Keratinocyte (primary cell): ENCODE results near the gene GLIPR1L2. TPM values are rescaled to one million over a fixed set of nuclear protein-coding genes. Genes with fewer than 3 reads are reported as not detected.

Experiments
- DNase-seq: peaks from one replicate; pipeline ENCODE4 v3.0.0-alpha.2; 2011; ENCODE audit warnings: low read depth, missing footprints, low spot score
- FAIRE-seq: peaks from 2 replicates; lab custom pipeline; 2011; peaks lifted over from hg19 to GRCh38; lab: Jason Lieb, UNC
- H2AFZ ChIP-seq: 2 replicates; pipeline ENCODE4 v1.6.0; 2012; ENCODE audit warnings: low read length, control low read depth, inconsistent platforms; ENCODE audit not compliant: control insufficient read depth
- H3K27ac ChIP-seq: 2 replicates; pipeline ENCODE4 v1.5.1; 2011; ENCODE audit warnings: low read length; ENCODE audit not compliant: control insufficient read depth, insufficient read depth
- H3K27me3 ChIP-seq: 3 replicates; pipeline ENCODE4 v1.6.0; 2011; ENCODE audit warnings: low read length; ENCODE audit not compliant: control insufficient read depth, insufficient read depth; ENCODE audit errors: extremely low read depth
- H3K36me3 ChIP-seq, 2 experiments: 2 replicates in 1 of 2; 3 replicates in 1 of 2; pipeline ENCODE4 v1.5.1; 2011; ENCODE audit warnings: low read length in 2 of 2, mild to moderate bottlenecking in 1 of 2; ENCODE audit not compliant: control insufficient read depth in 2 of 2, insufficient read depth in 2 of 2; ENCODE audit errors: extremely low read depth in 1 of 2
- H3K4me1 ChIP-seq: 3 replicates; pipeline ENCODE4 v1.5.1; 2011; ENCODE audit warnings: low read length; ENCODE audit not compliant: control insufficient read depth, insufficient read depth; ENCODE audit errors: extremely low read depth
- H3K4me2 ChIP-seq: 3 replicates; pipeline ENCODE4 v1.6.0; 2011; ENCODE audit warnings: low read depth, low read length; ENCODE audit not compliant: control insufficient read depth, insufficient read depth; ENCODE audit errors: extremely low read depth
- H3K4me3 ChIP-seq, 3 experiments: fragments of 200-600 bp in 1 of 3; sonication (generic) in 1 of 3; 2 replicates in 2 of 3; 3 replicates in 1 of 3; pipeline ENCODE4 v1.5.1; 2011 to 2016; ENCODE audit warnings: low read length in 3 of 3, mild to moderate bottlenecking in 3 of 3, control low read depth in 2 of 3, inconsistent platforms in 1 of 3, low read depth in 1 of 3, mixed read lengths in 1 of 3, mixed run types in 1 of 3, moderate library complexity in 1 of 3; ENCODE audit not compliant: control insufficient read depth in 2 of 3, insufficient read depth in 2 of 3; ENCODE audit errors: extremely low read depth in 1 of 3
- H3K79me2 ChIP-seq: 2 replicates; pipeline ENCODE4 v1.6.0; 2012; ENCODE audit warnings: low read length; ENCODE audit not compliant: control insufficient read depth, insufficient read depth
- H3K9ac ChIP-seq: 3 replicates; pipeline ENCODE4 v1.6.0; 2011; ENCODE audit warnings: low read length; ENCODE audit not compliant: control insufficient read depth, insufficient read depth; ENCODE audit errors: extremely low read depth
- H3K9me1 ChIP-seq: 3 replicates; pipeline ENCODE4 v1.6.0; 2011; ENCODE audit warnings: low read length; ENCODE audit not compliant: control insufficient read depth, insufficient read depth; ENCODE audit errors: extremely low read depth
- H3K9me3 ChIP-seq: 2 replicates; pipeline ENCODE4 v1.5.1; 2012; ENCODE audit warnings: low read depth, low read length; ENCODE audit not compliant: control insufficient read depth
- H4K20me1 ChIP-seq: 3 replicates; pipeline ENCODE4 v1.6.0; 2011; ENCODE audit warnings: low read length; ENCODE audit not compliant: control insufficient read depth, insufficient read depth; ENCODE audit errors: extremely low read depth
- CTCF ChIP-seq, 3 experiments: IDR thresholded peaks in 1 of 3; conservative IDR thresholded peaks in 1 of 3; optimal IDR thresholded peaks in 1 of 3; 2 replicates in 2 of 3; 3 replicates in 1 of 3; pipeline versions ENCODE3 to v1.5.1; 2011; ENCODE audit warnings: low read length in 3 of 3, mild to moderate bottlenecking in 3 of 3, moderate library complexity in 2 of 3, control low read depth in 1 of 3, inconsistent platforms in 1 of 3; ENCODE audit not compliant: insufficient read depth in 2 of 3; ENCODE audit errors: extremely low read depth in 1 of 3
- EZH2 ChIP-seq: IDR thresholded peaks from one replicate; pipeline ENCODE4 v1.6.1; 2012; ENCODE audit warnings: inconsistent platforms, mild to moderate bottlenecking, low read length, moderate library complexity
- dilution Hi-C: fragments of 300-500 bp; cut with MboI; formaldehyde crosslinking; loops from one replicate; pipeline ENCODE4 v1.7.0; 2020; ENCODE audit warnings: low sequenced_read_pairs; ENCODE audit not compliant: extremely low pct_ligation_motif_present
- polyA plus RNA-seq, 5 experiments: library from polyadenylated mRNA; depleted of rRNA in 3 of 5; stranded (reverse) in 3 of 5; stranded (forward) in 1 of 5; unstranded in 1 of 5; fragments of >200 nt; gene quantifications; 1 replicate in 1 of 5; 2 replicates in 3 of 5; 3 replicates in 1 of 5; pipeline versions ENCODE4 v1.2.1 to v1.2.3, GENCODE V29; 2011 to 2012; ENCODE audit warnings: missing spikeins in 2 of 5, low read depth in 1 of 5, low replicate concordance in 1 of 5

Gene GLIPR1L2
- polyA plus RNA-seq, 1 donor (not counting 4 experiments of a cell fraction or from before 2014, with no cell fraction given) = 0.41 TPM

DNA sequence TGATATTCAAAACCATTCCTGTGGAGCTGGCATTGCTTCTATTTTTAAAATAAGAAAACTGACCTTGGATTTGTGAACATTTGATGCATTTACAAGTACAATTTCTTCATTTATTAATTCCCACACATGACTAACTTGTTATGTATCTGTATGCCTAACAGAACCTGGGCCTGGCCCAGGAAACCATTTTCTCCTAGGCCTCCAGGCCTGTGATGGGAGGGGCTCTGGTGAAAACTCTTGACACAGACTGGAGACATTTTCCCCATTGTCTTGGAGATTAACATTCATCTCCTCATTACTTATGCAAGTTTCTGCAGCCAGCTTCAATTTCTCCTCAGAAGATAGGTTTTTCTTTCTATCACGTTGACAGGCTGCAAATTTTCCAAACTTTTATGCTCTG, 42.0 kb downstream of the GLIPR1L2 start:
- Histone ChIP-seq H3K27ac (no peak overlapping the region), H3K4me3 (no peak overlapping the region), H3K9me3 (peaks cover 3% of the 10 kb centered on the region), H2AFZ (no peak overlapping the region), H3K4me1 (peaks cover 2% of the 10 kb centered on the region), H4K20me1 (no peaks in the 10 kb centered on the region), H3K27me3 (no peaks in the 10 kb centered on the region), H3K36me3 (no peaks in the 10 kb centered on the region), H3K9me1 (no peaks in the 10 kb centered on the region), H3K79me2 (no peaks in the 10 kb centered on the region), H3K9ac (no peak overlapping the region), H3K4me2 (no peak overlapping the region)
- dilution Hi-C loops = no loop called here
- TF ChIP-seq EZH2 = no peak
- no peak for TF ChIP-seq CTCF (optimal IDR thresholded peaks at IDR 0.05 in 1 of 3, IDR thresholded peaks at IDR 0.05 in 1 of 3, conservative IDR thresholded peaks at IDR 0.05 in 1 of 3; ENCODE audit: extremely low read depth in 1 of 3, insufficient read depth in 2 of 3, low read length in 3 of 3)
- FAIRE-seq (no peak), DNase-seq (no peak)

DNA sequence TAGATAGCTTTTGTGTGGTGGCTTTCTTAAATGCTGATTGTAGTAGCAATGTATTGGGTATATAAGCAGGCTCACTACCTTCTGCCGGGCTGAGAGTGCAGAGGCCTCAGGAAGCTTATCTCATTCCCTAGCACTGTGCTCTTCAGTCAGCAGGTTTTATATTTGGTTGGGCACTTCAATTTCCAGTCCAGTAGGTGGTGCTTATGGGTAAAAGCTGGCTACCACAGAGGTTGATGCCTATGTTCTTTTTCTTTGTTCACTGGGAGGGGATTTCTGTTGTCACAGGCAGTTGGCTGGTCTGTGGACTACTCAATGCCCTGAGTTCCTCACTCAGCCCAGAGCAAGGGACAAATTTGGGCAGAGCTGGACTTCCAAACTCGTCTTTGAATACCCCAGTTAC, 46.7 kb downstream of the GLIPR1L2 start:
- H3K4me2 ChIP-seq = no peak overlapping the region
- FAIRE-seq = no peak
- dilution Hi-C loops = no loop called here

More for the DNA sequence above, 46.7 kb downstream of the GLIPR1L2 start:
- Histone ChIP-seq H3K4me1 (peaks cover 10% of the 10 kb centered on the region), H3K27ac (no peak overlapping the region), H3K9me3 (no peaks in the 10 kb centered on the region), H3K79me2 (no peaks in the 10 kb centered on the region), H3K4me3 (no peak overlapping the region), H4K20me1 (no peaks in the 10 kb centered on the region), H3K36me3 (no peaks in the 10 kb centered on the region), H3K9me1 (no peaks in the 10 kb centered on the region), H3K27me3 (no peaks in the 10 kb centered on the region), H2AFZ (no peak overlapping the region), H3K9ac (no peak overlapping the region)
- TF ChIP-seq EZH2 (no peak), CTCF (optimal IDR thresholded peaks at IDR 0.05 in 1 of 3, IDR thresholded peaks at IDR 0.05 in 1 of 3, conservative IDR thresholded peaks at IDR 0.05 in 1 of 3; ENCODE audit: extremely low read depth in 1 of 3, insufficient read depth in 2 of 3, low read length in 3 of 3) (peak; percentile 27 to 57 (median 38))
- DNase-seq = no peak
